HG02642 (cell line): ENCODE measurements around the gene BRD3.

Experiments used
- ATAC-seq: cut with Tn5 transposase; IDR thresholded peaks from one replicate; pipeline ENCODE4 v1.9.1; 2021; ENCODE audit warnings: mild to moderate bottlenecking; ENCODE audit not compliant: unreplicated experiment, poor library complexity

Gene BRD3

DNA sequence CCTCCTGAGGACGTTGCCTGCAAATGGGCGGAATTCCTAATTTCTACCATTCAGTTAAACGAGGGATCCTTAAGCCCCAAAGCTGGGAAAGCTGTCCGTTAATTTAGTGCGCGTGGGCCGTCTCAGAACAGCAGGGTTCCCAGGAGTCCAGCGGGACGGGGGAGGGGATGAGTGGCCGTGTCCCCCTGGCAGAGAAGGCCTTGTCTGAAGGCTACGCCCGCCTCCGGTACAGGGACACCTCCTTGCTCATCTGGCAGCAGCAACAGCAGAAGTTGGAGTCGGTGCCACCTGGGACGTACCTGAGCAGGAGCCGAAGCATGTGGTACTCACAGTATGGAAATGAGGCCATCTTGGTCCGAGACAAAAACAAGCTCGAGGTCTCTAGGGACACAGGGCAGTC lies 41.2 kb downstream of the BRD3 start:
- no peak for ATAC-seq

DNA sequence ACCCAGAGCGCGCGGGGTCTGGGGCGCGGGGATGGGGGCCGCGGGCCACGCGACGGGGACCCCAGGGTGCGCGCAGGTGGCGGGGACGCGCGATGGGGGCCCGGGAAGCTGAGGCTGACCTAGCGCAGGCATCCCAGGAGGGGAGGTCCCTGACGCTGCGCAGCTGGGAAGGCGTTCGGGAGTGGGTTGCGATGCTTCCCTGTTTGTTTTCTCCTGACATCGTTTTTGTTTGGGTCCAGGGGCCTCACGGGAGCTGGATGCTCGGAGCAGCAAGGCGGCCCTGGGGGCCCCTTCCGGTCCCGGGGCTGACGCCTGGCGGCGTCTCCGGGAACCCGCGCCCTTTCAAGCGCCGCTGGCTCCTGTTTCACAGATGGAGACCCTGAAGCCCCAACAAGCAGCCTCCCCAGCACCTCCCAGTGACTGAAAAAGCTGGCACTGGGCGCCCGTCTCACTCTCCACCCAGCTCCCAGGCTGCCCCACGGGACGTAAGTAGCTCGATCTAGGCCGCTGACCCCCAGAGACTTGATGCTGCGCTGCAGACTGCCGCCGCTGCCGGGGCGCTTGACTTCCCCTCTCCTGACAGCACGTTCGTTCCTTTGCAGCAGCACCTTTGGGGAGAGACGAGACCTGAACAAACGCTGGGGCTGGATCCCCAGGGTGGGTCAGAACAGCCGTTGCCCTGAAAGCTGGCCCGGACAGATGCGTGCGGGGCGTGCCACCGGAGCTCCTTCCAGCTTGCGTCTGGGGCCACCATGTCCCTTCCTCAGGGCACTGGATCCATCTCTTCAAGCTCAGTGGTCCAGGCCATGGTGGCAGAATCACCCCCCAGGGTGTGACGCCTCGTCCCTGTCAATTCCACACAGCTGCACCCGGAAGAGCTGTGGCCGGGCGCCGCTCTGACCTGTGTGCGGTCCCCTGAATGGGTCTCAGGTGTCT lies 42.0 kb downstream of the BRD3 start:
- ATAC-seq = peak; percentile 41

DNA sequence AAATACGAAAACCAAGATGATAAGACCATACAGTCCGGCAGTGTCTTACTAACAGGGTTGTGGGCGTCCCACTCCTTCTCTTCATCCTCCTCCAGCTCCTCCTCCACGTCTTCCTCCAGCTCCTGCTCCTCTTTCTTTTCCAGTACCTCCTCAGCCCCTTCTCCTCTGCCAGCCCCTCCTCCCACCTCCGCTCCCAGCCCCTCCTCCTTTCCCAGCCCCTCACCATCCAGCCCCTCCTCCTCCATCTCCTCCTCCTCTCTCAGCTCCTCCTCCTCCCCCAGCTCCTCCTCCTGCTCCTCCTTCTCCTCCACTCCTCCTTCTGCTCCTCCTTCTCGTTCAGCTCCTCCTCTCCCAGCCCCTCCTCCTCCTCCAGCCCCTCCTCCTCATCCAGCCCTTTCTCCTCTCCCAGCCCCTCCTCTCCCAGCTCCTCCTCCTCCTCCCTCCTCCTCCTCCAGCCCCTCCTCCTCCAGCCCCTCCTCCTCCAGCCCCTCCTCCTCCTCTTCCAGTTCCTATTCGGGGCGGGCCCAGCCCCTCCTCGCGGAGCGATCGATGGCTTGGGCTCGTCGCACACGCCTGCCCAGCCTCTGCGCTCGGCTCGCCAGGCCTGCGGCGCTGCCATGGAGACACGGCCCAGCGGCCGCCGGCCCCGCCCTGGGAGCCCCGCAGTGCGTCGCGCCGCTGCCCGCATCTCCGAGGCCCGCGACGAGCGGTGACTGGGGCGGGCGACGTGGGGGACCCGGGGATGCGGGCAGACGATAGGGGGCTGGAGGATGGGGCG lies 42.8 kb downstream of the BRD3 start, which contains the start of gene BRD3OS:
BRD3OS (plus strand) TSS at position 654 of the 778 bp plus-strand sequence. CDS start 1,267 bp downstream, outside the sequence.
- peak; percentile 94 for ATAC-seq

DNA sequence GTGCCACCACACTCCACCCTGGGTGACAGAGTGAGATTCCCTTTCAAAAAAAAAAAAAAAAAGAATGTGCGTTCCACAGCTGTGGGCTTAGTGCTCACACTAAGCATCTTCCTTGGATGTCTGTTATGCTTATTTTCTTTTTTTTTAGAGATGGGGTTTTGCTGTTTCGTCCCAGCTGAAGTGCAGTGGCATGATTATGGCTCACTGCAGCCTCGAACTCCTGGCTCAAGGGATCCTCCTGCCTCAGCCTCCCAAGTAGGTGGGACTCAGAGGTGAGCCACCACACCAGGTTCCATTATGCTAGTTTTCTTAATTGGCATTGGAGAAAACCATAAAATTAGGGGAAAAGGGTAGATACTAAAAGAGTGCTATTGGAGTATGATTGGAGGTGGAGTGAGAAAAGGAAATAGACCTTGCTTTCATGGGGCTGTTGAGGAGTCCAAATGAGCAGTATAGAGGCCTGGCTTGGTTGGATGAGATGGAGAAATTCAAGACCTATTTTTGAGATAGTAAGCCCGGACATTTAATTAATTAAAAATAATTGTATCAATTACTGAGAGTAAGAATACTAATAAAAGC lies 43.5 kb downstream of the BRD3 start:
- ATAC-seq = no peak

DNA sequence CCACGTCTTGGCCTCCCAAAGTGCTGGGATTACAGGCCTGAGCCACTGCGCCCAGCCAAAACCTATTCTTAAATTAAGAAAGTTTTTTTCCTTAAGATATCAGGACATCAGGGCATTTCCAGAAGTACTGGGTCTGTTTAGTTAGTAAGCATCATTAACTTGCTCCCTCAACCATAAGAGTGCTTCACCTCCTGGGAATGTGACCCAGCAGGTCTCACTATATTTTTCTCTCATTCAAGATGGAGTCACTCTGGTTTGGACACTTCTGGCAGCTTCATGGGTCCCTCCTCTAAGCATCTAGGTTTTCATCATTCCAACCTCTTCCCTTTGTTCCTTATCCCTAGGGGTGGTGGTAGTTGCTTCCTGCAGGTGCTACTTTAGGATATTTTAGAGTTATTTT lies 52.9 kb downstream of the BRD3 start:
- ATAC-seq = no peak

DNA sequence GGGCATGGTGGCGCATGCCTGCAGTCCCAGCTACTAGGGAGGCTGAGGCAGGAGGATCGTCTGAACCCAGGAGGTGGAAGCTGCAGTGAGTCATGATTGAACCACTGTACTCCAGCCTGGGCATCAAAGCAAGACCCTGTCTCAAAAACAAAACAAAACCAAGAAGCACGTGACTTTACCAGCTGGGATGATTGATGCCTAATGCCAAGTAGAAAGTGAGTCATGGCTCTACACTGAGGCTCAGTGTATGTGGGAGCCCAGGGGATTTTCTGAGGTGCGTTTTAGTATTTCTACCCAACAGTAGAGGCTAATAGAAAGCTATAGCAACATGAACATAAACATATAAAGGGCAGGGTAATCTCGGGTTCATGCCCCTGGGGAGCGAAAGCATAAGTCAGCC lies 56.4 kb downstream of the BRD3 start:
- no peak for ATAC-seq

DNA sequence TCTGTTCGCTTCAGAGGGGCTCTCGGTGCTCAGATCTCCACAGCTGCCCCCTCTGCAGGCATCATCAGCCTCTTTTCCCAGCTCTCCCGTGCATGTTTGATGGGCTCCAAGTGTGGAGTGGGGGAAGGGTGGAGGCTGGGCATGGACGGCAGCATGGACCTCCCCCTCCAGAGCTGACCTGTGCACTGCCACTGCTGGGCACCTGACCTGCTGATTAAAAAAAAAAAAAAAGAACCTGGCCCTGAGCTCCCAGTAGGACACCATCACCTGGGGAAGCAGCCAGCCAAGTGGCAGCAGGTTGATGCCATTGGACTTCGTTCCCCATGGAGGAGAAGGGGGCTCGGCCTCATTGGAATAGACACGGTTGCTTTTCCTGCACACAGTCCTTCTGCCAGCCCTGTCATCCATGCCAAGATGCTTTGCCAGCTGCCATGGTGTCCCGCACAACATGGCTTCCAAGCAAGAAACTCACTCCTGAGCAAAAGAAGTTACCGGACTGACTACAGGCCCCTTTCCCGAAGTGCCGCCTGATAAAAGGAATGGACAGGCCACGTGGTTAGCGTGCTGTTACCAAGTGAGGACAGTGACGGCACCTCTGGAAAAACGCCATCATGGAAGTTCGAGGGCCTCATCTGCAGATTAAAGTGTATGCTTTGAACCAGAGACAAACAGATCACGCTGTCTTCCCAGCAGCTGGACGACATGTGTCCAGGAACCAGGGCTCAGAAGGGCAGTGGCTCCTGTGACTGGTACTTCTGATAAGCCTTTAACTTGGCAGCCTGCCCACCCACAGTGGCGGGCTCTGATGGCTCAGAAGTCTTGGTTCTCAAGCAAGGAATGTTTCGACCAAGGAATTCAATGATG lies 57.3 kb downstream of the BRD3 start:
- no peak for ATAC-seq

DNA sequence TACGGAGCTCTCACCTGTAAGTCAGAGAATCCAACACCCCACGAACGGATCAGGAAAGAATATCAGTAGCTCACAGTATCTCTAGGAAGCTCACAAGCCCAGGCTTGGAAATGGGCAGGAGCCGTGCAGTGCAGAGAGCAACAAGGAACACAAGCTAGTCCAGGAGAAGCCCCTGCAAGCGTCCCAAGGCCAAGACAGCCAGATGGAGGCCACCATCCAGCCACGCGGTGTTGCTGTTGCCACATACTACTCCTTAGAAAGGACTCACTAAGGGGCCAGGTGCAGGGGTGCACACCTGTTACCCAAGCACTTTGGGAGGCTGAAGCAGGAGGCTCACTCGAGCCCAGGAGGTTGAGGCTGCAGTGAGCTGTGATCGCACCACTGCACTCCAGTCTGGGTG lies 60.3 kb downstream of the BRD3 start:
- ATAC-seq = no peak

DNA sequence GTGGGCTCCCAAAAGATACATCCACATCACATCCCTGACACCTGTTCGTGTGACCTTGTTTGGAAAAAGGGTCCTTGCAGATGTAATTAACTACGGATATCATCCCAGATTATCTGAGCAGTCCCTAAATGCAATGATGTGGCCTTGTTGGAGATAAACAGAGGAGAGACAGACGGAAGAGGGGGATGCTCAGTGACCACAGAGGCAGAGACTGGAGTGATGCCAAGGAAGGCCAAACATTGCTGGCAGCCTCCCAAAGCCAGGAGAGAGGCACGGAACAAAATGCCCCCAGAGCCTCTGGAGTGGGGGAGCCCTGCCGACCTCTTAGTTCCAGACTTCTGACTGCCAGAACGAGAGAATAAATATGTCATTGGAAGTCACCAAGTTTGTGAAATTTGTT lies 60.7 kb downstream of the BRD3 start:
- no peak for ATAC-seq

DNA sequence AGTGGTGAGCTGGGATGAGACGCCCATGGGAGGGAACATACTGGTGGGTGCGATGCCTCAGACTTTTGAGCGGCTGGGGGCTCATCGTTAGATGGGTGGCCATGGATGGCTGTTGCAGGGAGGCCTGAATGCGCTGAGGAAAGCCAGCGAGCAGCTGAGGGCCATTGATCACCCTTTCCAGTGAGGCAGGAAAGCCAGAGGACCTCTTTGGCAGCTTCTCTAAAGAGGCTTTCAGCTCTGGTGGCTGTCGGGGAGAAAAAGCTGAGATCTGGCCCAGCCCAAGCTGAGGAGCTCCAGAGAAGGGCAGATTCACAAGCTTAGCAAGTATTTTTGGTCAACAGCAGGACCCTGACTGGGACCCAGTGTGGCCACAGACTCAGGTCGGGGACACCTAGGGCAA lies 62.4 kb downstream of the BRD3 start:
- no peak for ATAC-seq

DNA sequence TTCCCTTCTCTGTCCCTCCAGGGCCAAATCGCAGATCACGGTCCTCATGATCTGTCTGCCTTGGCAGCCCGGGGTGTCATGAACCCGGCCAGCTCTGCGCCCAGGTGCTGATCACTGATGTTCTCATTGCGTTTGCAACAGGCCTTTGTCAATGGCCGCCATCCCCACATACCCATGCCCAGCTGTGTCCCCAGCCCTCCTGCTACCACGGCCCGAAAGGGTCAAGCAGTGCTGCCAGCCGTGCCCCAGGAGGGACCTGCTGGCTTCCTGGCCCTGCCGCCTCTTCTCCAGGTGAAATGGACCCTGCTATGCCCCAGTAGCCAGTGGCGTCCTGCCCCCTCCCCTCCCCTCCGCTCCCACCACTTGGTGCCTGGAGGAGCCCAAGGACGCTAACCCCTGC lies 62.9 kb downstream of the BRD3 start:
- ATAC-seq = no peak

DNA sequence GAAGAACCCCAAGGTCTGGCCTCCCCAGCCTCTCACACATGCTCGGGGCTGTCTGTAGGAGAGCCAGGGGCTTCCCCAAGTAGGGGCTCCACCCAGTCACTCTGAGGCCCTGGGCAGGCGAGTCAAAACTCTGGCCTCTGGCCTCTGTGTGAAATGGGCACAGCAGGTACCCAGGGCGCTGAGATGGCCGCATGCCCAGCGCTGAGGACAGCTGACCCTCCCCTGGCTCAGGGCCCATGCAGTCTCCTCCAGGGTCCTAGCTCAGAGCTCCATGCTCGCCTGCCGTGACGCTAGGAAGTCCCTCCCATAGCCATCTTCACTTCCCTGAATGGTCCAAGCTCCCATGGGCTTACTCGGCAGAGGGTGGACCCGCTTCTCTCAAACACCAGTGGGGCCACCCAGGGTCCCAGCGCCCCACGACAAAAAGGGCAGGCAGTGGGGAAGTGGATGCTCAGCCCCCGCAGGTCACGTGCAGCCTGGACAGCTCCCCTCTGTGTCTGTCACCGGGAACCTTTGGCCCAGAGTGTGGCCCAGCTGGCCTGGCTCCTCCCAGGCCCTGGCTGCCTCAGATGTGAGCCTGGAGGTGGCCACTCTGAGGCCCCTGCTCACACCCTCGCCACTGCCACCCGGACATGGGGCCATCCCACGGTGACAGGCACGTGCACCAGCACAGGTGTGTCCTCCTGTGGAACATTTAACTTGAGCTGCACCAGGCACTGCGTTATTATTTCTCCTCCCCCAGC lies 63.5 kb downstream of the BRD3 start:
- ATAC-seq = no peak

DNA sequence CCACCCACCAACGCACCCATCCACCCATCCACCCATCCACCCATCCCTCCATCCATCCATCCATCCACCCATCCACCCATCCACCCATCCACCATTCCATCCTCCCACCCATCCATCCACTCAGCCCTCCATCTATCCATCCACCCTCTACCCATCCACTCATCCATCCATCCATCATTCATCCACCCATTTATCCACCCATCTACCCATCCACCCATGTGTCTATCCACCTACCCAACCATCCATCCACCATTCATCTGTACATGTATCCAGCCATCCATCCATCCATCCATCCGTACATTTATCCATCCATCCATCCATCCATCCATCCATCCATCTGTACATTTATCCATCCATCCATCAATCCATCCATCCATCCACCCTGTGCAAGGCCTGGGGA lies 64.6 kb downstream of the BRD3 start:
- no peak for ATAC-seq

DNA sequence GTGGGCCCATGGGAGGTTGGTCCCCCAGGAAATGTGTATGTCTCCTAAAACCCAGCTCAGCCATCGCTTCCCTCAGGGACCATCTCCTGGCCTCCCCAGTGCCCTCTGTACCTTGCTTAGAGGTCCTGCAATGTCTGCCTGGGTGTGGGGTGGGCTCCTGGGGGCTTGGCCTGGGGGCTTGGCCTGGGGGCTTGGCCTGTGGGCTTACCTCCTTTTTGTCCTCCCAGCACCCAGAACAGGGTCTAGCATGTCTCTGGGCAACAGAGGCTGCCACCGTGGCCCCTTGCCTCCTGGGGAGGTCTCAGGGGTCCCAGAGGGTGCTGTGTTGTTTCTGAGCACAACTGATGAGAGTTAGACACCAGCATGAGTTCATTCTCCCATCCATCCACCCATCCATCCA lies 65.0 kb downstream of the BRD3 start:
- no peak for ATAC-seq

DNA sequence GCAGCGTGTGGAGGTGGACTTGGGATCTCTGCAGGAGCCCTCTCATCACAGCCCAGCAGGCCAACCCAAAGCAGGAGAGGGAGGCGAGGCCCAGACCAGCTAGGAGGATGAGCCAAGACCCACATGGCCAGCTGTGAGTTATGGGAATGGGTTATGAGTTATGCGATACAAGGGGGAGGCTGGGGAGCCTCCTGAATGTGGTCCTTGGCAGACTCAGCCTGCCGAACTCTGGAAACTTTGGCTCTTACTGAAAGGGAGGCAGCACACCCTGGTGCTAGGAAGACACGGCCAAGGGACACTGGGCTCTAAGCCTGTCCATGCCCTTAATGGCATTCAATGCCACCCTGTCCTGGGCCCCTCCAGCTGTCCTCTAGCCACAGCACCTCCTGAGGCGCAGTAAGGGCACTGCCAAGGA lies 68.0 kb downstream of the BRD3 start:
- no peak for ATAC-seq

DNA sequence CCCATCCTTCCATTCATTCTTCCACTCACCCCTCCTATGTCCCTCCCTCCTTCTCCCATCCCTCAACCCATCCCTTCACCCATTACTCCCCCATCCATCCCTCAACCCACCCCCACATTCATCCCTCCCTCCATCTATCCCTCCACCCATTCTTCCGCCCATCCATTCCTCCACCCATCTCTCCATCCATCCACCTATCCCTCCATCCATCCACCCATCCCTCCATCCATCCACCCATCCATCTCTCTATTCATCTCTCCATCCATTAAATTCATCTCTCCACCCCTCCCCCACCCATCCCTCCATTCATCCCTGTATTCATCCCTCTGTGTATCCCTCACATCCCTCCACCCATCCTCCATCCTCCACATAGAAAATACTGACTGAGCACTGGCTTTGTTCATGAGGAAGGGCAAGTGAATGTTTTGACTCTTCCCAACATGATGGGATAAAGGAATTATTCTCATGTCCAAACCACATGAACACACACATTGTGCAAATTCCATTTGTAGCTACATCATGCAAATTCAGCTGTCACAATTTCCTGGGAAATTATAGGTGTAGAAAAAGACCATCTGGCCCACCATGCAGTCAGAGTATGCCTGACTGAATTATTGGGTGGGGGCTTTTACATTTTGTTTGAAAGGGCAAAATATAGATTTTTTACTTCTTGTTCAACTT lies 68.8 kb downstream of the BRD3 start:
- ATAC-seq = no peak

DNA sequence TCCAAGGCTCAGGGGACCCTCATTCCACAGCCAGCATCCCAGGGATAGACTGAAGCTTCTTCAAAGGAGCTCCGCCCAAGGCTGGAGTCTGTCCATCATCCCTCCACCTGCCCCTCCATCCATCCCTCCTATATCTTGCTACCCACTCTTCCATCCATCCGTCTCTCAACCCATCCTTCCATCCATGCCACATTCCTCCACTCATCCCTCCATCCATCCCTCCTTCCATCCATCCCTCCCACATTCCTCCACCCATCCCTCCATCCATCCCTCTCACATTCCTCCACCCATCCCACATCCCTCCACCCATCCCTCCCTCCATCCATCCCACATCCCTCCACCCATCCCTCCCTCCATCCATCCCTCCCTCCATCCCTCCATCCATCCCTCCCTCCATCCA lies 70.2 kb downstream of the BRD3 start:
- no peak for ATAC-seq

DNA sequence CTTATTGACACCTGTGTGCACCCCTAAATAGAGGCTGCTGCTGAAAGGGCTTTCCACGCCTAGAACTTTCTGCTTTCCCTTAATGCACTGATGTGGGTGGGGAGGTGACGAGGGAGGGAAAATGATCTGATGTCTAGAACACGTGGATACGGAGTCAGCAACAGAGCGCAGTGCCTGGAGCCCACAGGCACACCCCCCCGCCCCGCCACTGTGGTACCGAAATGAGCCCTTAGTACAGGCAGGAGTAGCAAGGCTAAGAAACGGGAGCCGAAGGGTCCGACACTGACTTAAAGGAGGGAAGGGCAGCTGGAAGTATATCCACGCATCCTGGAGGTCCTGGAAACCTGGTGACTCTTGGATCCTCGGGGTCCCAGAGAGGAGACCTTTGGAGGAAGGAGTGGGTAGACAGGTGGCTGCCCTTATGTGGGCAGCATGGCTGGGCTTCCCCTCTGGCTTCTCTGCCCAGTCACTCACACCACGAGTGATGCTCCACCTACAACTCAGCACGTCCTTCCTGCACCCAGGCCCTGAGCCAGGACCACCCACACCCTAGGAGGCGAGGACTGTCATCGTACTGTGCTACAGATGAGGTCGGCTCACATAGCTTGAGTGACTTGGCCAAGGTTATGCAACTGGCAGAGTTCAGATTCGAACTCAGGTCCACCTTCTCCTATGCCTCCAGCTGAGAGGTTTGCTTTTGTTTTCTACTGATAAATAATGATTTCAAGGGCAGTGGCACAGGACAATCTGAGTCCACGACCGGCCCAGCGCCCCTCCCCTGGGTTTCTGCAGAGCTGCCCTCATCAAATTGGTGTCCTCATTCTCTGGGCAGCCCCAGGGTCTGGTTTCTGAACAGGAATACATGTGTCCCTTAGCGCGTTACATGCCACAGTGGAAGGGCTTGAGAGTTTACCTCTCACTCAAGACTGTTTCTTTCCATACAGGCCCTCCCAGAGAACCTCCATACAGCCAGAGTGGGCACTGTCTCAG lies 71.0 kb downstream of the BRD3 start:
- no peak for ATAC-seq
